ENCODE data around the gene UBR1.
"Not testable (repeated sequence)": the region's sequence is repeated elsewhere in the genome, so short reads cannot be mapped to it uniquely, and the experiment has no call there.

Gene UBR1

GRCh38 chr15:43052860-43053259 lies 53.0 kb downstream of the UBR1 start:
- no peak for DNase-seq (ENCODE audit: low spot score)

GRCh38 chr15:43048935-43049334 lies 56.9 kb downstream of the UBR1 start:
- DNase-seq (ENCODE audit: low spot score), result no peak

GRCh38 chr15:43046484-43046883 lies 59.4 kb downstream of the UBR1 start:
- no peak for DNase-seq (ENCODE audit: low spot score)

- no peak for DNase-seq (ENCODE audit: low spot score)
These were observed 63.0 kb downstream of the UBR1 start for GRCh38 chr15:43042885-43043284.

GRCh38 chr15:43041085-43041484 lies 64.8 kb downstream of the UBR1 start:
- DNase-seq (ENCODE audit: low spot score), result not testable (repeated sequence)

- not testable (repeated sequence) for DNase-seq (ENCODE audit: low spot score)
These were observed 70.6 kb downstream of the UBR1 start for GRCh38 chr15:43035240-43035639.

- no peak for DNase-seq (ENCODE audit: low spot score)
These were observed 76.4 kb downstream of the UBR1 start for GRCh38 chr15:43029476-43029875.

GRCh38 chr15:43025150-43025549 lies 80.7 kb downstream of the UBR1 start:
- DNase-seq (ENCODE audit: low spot score), result no peak

GRCh38 chr15:43014671-43015070 lies 91.2 kb downstream of the UBR1 start:
- DNase-seq (ENCODE audit: low spot score), result not testable (repeated sequence)

- DNase-seq (ENCODE audit: low spot score), result no peak
These were observed 96.6 kb downstream of the UBR1 start for GRCh38 chr15:43009206-43009605.

GRCh38 chr15:43008150-43008549 lies 97.7 kb downstream of the UBR1 start:
- no peak for DNase-seq (ENCODE audit: low spot score)

GRCh38 chr15:43007551-43007950 lies 98.3 kb downstream of the UBR1 start:
- DNase-seq (ENCODE audit: low spot score), result no peak

GRCh38 chr15:43006991-43007390 lies 98.8 kb downstream of the UBR1 start:
- DNase-seq (ENCODE audit: low spot score), result no peak

- DNase-seq (ENCODE audit: low spot score), result not testable (repeated sequence)
These were observed 100.8 kb downstream of the UBR1 start for GRCh38 chr15:43004886-43005595.

GRCh38 chr15:42999201-42999779 lies 106.5 kb downstream of the UBR1 start:
- DNase-seq (ENCODE audit: low spot score), result no peak

- no peak for DNase-seq (ENCODE audit: low spot score)
These were observed 109.0 kb downstream of the UBR1 start for GRCh38 chr15:42996871-42997270.

- no peak for DNase-seq (ENCODE audit: low spot score)
These were observed 111.3 kb downstream of the UBR1 start for GRCh38 chr15:42994546-42994945.

- no peak for DNase-seq (ENCODE audit: low spot score)
These were observed 113.2 kb downstream of the UBR1 start for GRCh38 chr15:42992626-42993025.

- DNase-seq (ENCODE audit: low spot score), result no peak
These were observed 119.0 kb downstream of the UBR1 start for GRCh38 chr15:42986693-42987342.

- no peak for DNase-seq (ENCODE audit: low spot score)
These were observed 121.3 kb downstream of the UBR1 start for GRCh38 chr15:42984493-42985034.

- not testable (repeated sequence) for DNase-seq (ENCODE audit: low spot score)
These were observed 126.7 kb downstream of the UBR1 start for GRCh38 chr15:42979113-42979512.

- no peak for DNase-seq (ENCODE audit: low spot score)
These were observed 131.5 kb downstream of the UBR1 start for GRCh38 chr15:42974202-42974862.

GRCh38 chr15:42973114-42973513 lies 132.7 kb downstream of the UBR1 start:
- DNase-seq (ENCODE audit: low spot score), result no peak

Measured in CD4-positive, alpha-beta T cell treated with Interleukin-15 for 4 hours (primary cell).